ENCODE measurements around the gene RAD21L1.

The RAD21L1 gene

DNA sequence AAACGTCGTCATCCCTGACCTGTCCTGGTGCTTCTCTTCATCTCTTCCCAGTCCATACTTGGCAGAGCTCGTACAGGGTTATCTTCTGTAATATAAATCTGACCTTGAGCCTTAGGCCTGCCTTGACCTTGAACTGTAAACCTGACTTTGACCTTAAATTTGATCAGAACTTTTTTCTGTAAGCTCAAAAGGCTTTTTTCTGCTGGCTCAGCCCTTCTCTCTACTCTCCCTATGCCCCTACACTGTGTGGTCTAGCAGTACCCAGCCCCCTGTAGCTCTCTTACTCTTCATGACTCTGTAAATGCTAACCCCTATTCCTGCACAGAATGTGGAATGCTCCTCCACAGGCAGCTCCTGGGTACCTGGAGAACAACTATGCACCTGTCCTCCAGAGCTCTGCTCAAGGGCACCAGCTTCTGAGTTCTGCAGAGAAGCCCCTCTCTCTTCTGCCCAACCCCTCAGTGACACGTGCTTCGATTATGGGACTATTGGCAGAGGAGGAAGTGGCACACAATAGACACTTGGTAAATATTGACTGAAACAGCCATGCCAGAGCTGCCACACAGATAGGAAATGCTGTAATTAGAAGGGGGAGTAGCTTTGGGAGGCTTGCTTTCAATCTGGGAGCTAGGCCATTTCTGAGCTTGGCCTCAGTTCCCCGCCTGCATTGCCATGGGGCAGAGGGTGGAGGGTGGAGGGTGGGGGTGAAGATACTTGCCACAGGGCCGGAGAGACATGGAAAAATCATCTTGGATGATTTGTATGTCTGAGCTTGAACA, 55.6 kb downstream of the RAD21L1 start:
- no peaks in the 10 kb centered on the region for H3K36me3 ChIP-seq (ENCODE audit: insufficient read depth, low read length)
- no peaks in the 10 kb centered on the region for H3K4me1 ChIP-seq (ENCODE audit: insufficient read depth, low read length)
- no peaks in the 10 kb centered on the region for H3K9me3 ChIP-seq (ENCODE audit: control insufficient read depth, insufficient read depth, low read length)
- no peak overlapping the region for H3K9ac ChIP-seq (ENCODE audit: low read depth, low read length)

DNA sequence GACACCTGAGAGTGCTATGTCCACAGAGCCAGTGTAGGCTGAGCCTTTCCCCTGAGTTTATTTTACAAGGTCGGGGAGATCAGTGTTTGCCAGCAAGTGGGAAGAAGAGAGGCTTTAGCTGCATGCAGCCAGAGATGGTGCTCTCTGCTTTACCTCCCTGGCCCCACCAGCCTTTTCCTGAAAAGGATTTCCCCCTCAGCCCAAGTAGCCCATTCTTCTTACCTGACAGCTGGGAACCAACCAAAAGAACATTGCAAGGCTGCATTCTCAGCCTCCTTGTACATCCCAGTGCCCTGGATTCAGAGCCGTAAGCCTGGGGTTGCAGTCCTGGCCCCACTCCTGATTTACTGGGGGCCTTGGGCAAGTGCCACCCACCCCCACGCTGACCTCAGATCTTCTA, 57.1 kb downstream of the RAD21L1 start:
- Histone ChIP-seq H3K9ac (ENCODE audit: low read depth, low read length) (no peak overlapping the region), H3K9me3 (ENCODE audit: control insufficient read depth, insufficient read depth, low read length) (no peaks in the 10 kb centered on the region), H3K4me1 (ENCODE audit: insufficient read depth, low read length) (no peaks in the 10 kb centered on the region), H3K36me3 (ENCODE audit: insufficient read depth, low read length) (no peaks in the 10 kb centered on the region)

DNA sequence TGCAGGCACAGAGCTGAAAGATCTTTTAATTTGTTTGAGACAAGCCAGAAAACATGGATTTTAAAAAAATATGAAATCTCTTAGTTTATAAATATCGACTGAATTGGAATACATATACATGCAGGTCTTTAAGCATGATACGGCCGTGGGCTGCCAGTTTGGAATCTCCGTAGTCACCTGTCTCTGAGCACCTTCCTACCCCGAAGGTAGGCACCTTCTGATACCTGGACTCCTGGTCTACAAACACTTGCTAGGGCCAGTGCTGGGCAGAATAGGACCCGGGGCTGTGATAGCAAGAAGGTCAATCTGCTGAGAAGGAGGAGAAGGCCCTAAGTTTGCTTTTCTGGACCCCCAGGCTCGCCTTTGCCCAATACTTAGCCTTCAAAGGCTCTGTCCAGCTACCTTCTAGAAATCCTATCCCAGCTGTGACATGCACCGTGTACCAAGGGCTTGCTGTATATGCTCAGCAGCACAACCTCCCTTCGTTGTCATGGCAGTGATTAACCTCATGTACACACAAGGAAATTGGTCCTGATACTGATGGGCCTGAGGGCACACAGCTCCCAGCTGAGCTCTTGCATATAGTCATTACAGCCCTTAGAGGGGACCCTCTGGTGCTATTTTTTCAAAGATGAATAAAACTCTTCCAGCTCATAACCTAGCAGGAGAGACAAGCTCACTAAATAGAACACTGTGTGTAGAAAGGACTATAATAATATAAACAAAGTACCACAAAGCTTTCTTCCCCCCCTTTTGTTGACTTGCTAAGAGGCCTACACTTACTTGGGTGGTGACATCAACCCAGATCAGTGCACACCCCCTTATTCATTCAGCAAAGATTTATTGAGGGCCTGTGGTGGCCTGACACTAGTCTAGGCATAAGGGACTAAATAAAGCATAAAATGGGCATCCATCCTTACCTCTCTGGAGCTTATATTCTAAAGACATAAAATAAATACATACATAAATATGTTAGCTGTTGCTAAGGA, 58.0 kb downstream of the RAD21L1 start:
- H3K9ac ChIP-seq (ENCODE audit: low read depth, low read length) = no peak overlapping the region
- no peaks in the 10 kb centered on the region for H3K4me1 ChIP-seq (ENCODE audit: insufficient read depth, low read length)
- no peaks in the 10 kb centered on the region for H3K9me3 ChIP-seq (ENCODE audit: control insufficient read depth, insufficient read depth, low read length)
- no peaks in the 10 kb centered on the region for H3K36me3 ChIP-seq (ENCODE audit: insufficient read depth, low read length)

DNA sequence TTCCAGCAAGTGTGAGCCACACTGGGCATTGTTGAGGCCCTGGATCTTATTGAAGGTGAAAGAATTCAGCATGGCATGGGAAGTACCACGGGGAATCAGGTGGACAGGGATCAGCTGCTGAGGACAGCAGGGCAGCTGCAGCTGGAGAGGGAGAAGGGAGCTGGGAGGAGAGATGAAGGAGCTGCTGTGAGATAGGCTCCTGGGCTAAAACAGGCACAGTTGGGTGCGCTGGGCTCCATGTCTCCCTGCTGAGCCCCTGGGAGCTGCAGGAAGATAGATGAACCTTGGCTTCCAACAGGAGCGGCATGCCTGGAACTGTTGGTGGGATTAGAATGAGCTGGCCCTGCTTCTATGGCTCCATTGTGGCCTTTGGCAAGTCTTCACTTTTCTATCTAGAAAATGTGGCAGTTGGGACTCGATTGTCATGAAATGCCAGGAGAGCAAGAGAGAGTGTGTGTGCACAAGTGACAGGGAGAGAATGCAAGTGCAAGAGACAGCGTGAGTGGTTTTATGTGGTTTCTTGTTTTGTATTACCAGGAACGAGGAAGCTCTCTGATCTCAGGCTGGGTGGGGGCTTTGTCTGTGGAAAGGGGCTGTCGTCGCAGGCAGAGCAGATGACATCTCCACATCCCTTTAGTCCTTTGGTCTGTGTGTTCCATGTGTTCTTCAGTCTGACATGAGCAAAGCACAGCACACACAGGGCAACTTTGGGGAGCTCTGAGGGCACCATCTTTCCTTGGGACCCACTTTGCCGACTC, 60.6 kb downstream of the RAD21L1 start:
- H3K9ac ChIP-seq (ENCODE audit: low read depth, low read length) = no peak overlapping the region
- H3K9me3 ChIP-seq (ENCODE audit: control insufficient read depth, insufficient read depth, low read length) = no peaks in the 10 kb centered on the region
- no peaks in the 10 kb centered on the region for H3K36me3 ChIP-seq (ENCODE audit: insufficient read depth, low read length)
- H3K4me1 ChIP-seq (ENCODE audit: insufficient read depth, low read length) = no peaks in the 10 kb centered on the region

DNA sequence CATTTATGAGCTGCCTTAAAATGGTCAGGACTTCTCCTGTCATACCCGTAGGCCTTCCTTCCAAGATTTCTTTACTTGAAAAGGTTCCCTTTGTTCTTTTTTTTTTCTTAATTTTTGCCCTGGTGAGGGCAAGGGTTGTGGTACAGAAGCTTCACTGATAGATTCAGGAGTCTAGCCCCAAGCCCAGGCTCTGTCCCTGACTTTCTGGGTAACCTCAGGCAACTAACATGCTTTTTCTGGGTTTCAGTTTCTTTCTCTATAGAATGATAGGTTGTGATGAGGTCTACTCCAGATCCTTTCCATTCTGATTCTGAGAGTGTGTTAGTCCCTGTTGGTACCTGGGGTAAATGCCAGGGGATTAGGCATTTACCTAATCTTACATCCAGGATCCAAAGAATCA, 61.5 kb downstream of the RAD21L1 start:
- no peak overlapping the region for H3K9ac ChIP-seq (ENCODE audit: low read depth, low read length)
- H3K9me3 ChIP-seq (ENCODE audit: control insufficient read depth, insufficient read depth, low read length) = no peaks in the 10 kb centered on the region
- H3K36me3 ChIP-seq (ENCODE audit: insufficient read depth, low read length) = no peaks in the 10 kb centered on the region
- no peaks in the 10 kb centered on the region for H3K4me1 ChIP-seq (ENCODE audit: insufficient read depth, low read length)

DNA sequence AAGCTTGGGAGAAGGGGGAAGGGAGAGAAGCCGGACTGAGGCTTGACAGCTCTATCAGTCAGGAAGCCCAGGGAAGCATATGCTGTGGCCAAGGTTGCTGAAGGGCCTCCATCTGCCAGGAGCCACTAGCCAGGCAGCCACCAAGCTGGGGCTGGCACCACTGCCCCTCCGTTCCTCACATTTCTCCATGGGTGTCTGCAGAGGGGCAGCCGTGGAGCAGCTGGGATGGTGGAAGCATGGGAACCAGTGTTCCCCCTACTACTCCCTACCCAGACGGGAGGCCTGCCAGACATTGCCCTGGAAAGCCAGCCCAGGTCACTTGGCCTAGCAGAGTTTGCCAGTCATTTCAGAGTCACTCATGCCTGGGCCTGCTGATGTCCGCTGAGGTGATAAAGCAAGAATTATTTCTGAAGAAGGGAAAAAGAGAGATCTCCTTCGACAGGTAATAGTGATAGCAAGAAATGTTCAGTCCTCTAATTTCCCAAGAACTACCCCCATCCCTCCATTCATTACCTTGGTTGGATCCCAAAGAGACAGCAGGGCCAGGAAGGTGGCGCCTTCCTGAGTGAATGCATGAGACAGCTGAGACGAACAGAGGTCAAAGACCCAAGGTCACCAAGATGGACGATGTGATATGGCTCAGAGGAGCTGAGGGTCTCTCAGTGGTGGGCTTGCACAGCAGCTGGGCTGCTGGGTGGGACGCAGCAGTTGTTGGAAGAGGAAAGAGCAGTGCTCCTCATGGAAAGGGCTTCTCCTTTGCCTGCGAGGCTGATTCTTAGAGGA, 62.1 kb downstream of the RAD21L1 start:
- H3K4me1 ChIP-seq (ENCODE audit: insufficient read depth, low read length) = no peaks in the 10 kb centered on the region
- H3K36me3 ChIP-seq (ENCODE audit: insufficient read depth, low read length) = no peaks in the 10 kb centered on the region
- H3K9ac ChIP-seq (ENCODE audit: low read depth, low read length) = no peak overlapping the region
- H3K9me3 ChIP-seq (ENCODE audit: control insufficient read depth, insufficient read depth, low read length) = no peaks in the 10 kb centered on the region

DNA sequence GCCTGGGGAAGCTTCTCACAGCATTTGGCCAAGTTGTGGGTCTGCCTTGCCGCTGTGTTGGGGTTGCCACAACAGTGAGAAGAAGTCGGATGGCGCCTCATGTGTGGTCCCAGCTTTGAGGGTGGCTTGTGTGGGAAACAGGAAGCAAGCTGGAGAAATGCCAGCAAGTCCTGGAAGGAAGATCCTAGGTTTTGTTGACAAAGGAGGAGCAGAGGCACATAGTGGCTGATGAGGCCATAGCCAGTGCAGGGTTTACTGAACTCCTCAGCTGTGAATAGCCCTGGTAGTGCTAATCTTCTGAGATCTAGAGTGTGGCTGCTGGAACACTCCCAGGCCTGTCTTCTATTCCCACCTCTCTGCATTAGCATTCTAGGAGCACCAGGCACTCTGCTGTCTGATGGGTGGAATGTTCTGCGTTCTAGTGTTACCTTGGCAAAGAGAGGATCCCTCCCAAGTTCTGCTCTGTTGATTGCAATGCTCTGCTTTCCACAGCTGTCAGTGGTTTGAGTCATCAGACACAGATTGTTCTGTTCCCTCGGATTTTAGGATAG, 65.4 kb downstream of the RAD21L1 start:
- no peak overlapping the region for H3K9ac ChIP-seq (ENCODE audit: low read depth, low read length)
- no peaks in the 10 kb centered on the region for H3K36me3 ChIP-seq (ENCODE audit: insufficient read depth, low read length)
- H3K4me1 ChIP-seq (ENCODE audit: insufficient read depth, low read length) = no peaks in the 10 kb centered on the region
- no peaks in the 10 kb centered on the region for H3K9me3 ChIP-seq (ENCODE audit: control insufficient read depth, insufficient read depth, low read length)

DNA sequence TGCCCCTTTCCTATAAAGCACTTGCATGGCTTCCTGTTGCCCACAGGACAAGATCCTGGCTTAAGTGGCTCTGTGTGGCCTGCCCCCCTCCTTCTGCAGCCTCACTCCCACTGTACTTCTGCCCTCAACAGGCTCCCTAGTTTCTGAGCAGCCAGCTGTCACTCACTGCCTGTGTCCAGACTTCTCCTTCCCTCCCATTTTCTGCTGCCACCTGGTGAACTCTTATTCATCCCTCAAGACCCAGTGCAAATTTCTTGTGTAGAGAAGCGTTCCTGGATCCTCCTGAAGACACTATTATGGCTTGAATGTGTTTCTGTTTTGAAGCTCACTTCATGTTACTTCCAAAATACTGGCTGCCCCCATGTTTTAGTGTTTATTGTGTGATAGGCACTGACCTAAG, 66.8 kb downstream of the RAD21L1 start:
- no peaks in the 10 kb centered on the region for H3K36me3 ChIP-seq (ENCODE audit: insufficient read depth, low read length)
- H3K4me1 ChIP-seq (ENCODE audit: insufficient read depth, low read length) = no peaks in the 10 kb centered on the region
- H3K9ac ChIP-seq (ENCODE audit: low read depth, low read length) = no peak overlapping the region
- H3K9me3 ChIP-seq (ENCODE audit: control insufficient read depth, insufficient read depth, low read length) = no peaks in the 10 kb centered on the region

DNA sequence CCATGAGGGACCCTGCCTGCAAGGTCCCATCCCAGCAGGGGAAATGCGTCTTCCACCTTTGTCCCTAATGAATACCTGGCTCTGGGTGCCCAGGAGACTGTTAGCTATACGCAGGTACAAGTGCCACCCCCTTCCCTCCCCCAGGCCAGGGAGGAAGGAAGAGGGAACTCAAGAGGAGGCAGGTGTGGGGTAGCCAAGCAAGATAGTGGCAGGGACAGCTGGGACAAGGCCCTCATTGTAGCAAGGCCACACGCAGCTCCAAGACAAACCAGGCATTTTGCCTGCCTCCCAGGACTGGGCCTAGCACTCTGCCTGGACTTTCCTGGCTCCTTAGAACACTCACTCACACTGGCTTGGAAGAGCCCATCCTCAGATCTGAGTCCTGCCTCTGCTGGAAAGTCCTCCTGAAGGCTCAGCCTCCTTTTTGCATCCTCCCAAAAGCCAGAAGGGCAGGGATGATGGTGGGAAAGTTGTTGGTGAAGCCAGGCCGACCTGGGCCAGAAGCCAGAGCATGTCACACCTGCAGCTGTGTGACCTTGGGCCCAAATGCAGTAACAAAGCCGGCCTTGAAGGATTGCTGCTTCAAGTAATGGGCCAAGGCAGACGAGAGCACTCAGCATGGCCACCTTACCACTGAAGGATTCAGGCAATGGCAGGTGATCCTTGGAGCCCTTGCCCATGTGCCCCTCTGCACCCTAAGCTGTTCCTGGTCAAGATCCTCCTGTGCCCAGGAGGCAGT, 68.0 kb downstream of the RAD21L1 start:
- Histone ChIP-seq H3K9me3 (ENCODE audit: control insufficient read depth, insufficient read depth, low read length) (no peaks in the 10 kb centered on the region), H3K4me1 (ENCODE audit: insufficient read depth, low read length) (no peaks in the 10 kb centered on the region), H3K36me3 (ENCODE audit: insufficient read depth, low read length) (no peaks in the 10 kb centered on the region), H3K9ac (ENCODE audit: low read depth, low read length) (no peak overlapping the region)

DNA sequence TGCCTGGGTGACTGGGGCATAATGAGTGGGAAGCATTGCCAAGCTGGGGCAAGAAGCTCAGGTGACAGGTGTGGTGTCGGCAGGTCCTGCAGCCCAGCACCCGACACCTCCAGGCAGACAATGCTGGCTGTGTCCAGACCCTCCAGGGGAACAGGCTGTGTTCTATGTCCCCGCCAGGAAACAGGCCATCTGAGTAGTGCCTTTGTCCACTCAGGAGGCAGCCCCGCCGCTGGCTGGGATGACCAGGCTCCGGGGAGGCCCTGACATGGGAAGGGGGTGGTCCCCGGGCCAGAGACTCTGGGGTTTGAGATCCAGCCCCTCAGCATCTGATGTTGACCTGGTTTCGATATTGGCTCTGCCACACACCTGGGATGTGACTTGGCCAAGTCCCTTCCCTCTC, 68.7 kb downstream of the RAD21L1 start:
- Histone ChIP-seq H3K4me1 (ENCODE audit: insufficient read depth, low read length) (no peaks in the 10 kb centered on the region), H3K9ac (ENCODE audit: low read depth, low read length) (no peak overlapping the region), H3K36me3 (ENCODE audit: insufficient read depth, low read length) (no peaks in the 10 kb centered on the region), H3K9me3 (ENCODE audit: control insufficient read depth, insufficient read depth, low read length) (no peaks in the 10 kb centered on the region)

DNA sequence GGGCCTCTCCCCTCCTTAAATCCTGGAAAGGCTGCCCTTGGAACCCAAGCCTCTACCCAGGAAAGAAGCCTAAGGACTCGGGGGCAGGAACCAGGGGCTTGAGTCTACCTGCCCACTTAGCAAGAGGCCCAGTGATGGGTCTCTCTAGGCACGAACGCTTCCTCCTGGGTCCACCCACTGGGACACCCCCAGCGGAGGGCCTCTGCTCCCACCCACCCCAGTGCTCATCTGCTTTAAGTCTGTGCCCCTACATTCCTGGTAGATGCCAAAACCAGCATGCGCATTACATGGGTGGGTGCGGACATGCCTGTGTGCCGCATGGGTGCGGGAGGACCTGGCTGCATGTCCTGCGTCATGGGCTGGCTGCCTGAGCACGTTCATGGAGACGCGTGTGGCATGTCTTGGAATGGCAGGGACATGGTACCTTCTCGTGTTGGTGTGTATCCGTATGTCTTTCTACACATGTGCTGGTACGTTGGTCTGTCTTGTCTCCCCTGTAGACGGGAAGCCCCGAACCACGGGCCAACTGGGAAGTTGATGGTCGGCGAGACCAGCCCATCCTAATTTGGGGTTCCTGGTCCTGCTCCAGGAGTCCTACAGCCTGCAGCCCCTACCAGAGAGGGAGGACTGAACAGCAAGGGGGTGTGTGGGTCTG, 69.6 kb downstream of the RAD21L1 start:
- H3K36me3 ChIP-seq (ENCODE audit: insufficient read depth, low read length) = no peaks in the 10 kb centered on the region
- no peaks in the 10 kb centered on the region for H3K9me3 ChIP-seq (ENCODE audit: control insufficient read depth, insufficient read depth, low read length)

DNA sequence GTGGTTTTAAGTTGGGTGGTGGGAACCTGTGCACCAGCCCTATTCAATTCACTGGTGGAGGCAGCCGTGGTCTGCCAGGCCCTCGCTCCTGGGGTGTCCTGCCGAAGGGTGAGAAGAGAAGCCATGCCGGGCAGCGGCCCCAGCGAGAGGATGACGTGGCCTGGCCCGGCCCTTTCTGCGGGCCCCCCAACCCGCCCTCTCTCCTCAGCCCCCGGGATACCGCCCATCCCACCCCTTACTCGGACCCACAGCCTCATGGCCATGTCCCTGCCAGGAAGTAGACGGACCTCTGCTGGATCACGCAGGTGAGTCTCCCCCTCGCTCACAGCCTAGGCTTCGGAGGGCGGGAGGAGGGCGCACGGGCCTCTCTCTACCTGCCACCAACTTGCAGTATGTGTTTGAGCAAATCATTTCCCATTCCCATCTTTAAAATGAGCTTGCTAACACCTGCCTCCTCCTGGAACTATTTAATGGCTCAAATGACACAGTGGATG, 70.3 kb downstream of the RAD21L1 start:
- H3K4me1 ChIP-seq (ENCODE audit: insufficient read depth, low read length) = peaks cover 6% of the 10 kb centered on the region
- no peak overlapping the region for H3K9ac ChIP-seq (ENCODE audit: low read depth, low read length)
- H3K9me3 ChIP-seq (ENCODE audit: control insufficient read depth, insufficient read depth, low read length) = no peaks in the 10 kb centered on the region
- H3K36me3 ChIP-seq (ENCODE audit: insufficient read depth, low read length) = no peaks in the 10 kb centered on the region

More for the DNA sequence above, 69.6 kb downstream of the RAD21L1 start:
- no peak overlapping the region for H3K9ac ChIP-seq (ENCODE audit: low read depth, low read length)
- no peaks in the 10 kb centered on the region for H3K4me1 ChIP-seq (ENCODE audit: insufficient read depth, low read length)
